Medulla oblongata (tissue), 1 donor: ENCODE measurements around the gene BLTP1.

Experiments
- DNase-seq: peaks from one replicate; pipeline ENCODE4 v3.0.0-alpha.2; 2015; ENCODE audit errors: extremely low spot score

The BLTP1 gene

DNA sequence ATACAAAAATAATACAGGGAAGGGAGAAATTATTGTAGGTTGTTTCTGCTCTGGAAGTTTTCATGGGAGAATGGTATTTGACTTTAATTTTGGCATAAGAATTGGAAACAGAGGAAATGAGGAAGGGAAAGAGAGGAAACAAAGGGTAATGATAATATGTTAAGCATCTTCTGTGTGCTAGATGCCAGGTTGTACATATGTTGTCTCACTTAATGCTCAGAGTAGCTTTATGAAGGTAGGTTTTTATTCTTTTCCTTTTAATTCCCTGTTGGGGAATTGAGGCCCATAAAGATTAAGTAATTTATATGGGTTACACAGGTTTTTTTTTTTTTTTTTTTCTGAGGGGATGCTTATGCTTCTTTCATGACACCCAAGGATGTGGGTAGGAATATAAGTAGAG, 19.2 kb downstream of the BLTP1 start:
- DNase-seq: no peak

GRCh38 chr4:122172266-122172665, 20.1 kb downstream of the BLTP1 start:
- DNase-seq: no peak

DNA sequence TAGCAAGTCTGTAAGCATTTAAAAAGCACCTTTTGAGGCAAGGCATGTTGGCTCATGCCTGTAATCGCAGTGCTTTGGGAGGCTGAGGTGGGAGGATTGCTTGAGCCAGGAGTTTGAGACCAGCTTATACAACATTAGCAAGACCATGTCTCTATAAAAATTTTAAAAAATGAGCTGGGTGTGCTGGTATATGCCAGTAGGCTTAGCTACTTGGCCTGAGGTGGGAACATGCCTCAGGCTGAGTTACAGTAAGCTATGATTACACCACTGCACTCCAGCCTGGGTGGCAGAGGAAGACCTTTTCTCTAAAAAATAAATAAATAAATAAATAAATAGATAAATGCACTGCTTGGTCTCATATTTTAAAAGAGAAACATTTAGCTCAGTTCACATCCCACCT, 26.8 kb downstream of the BLTP1 start:
- no peak for DNase-seq

DNA sequence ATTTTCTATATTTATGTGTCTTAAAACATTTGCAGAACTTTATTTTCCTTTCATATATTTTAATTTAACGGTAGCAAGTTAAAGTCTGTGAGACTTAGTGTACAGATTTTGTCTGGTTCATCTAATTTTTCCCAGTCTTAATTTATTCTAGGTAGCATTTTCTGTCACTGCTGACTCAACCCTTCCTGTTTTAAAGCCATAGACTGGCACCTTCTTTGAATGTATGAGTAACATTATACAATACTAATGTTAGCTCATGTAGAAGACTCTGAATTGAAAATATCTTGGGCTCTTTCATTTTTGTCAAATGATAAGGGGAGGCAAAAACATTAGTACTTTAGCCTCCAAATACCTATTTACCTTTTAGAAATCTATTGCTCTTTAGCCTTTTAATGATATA, 43.6 kb downstream of the BLTP1 start:
- no peak for DNase-seq
